ENCODE measurements around the gene NUBPL. TPM values are rescaled to one million over a fixed set of nuclear protein-coding genes. Genes with fewer than 3 reads are reported as not detected.

Gene NUBPL
- 6.2 and 6.6 TPM in 2 replicates for total RNA-seq

GRCh38 chr14:31561155-31561846 lies at the start of gene NUBPL:
TSS of gene NUBPL (plus strand) at chr14:31561404. CDS start at chr14:31561440, 36 bp downstream.

Other genes with a start within 250 kb of the NUBPL start
- gene HEATR5A, start 140.9 kb upstream of the NUBPL start, total RNA-seq = 17.2 and 29.2 TPM in 2 replicates
- gene DTD2, start 103.9 kb upstream of the NUBPL start, total RNA-seq = 24.0 and 31.9 TPM in 2 replicates
- not detected in 2 replicates for gene GPR33, start 73.4 kb upstream of the NUBPL start, total RNA-seq